ENCODE data around the gene BICDL1. TPM values are rescaled to one million over a fixed set of nuclear protein-coding genes. Genes with fewer than 3 reads are reported as not detected.

The BICDL1 gene
- total RNA-seq, 2 donors from 2014 or later: 5.9 to 6.2 TPM

GRCh38 chr12:120137833-120138232 is 148.8 kb downstream of the BICDL1 start:
- ATAC-seq: no peak
- TF ChIP-seq CTCF (IDR thresholded peaks at IDR 0.05) (no peak), POLR2A (IDR thresholded peaks at IDR 0.05) (no peak)
- DNase-seq: no peak
- peaks cover 36 to 85% of the 10 kb centered on the region in 2 donors for H3K36me3 ChIP-seq (replicated peaks in 1 of 2; ENCODE audit: insufficient read depth in 1 of 2, low read depth in 2 of 2)
- no peaks in the 10 kb centered on the region for H3K4me1 ChIP-seq
- H3K4me3 ChIP-seq: no peak overlapping the region
- WGBS, 2 donors: 81 to 85% methylated on average over 11 of the region's 11 CpGs
- H3K27ac ChIP-seq: no peak overlapping the region
- H3K27me3 ChIP-seq: no peaks in the 10 kb centered on the region
- H3K9me3 ChIP-seq: no peaks in the 10 kb centered on the region
- intact Hi-C loops (cut with DNase I): no loop called here

- no peaks in the 10 kb centered on the region for H3K4me1 ChIP-seq
- H3K9me3 ChIP-seq: no peaks in the 10 kb centered on the region
- H3K4me3 ChIP-seq: no peak overlapping the region
- ATAC-seq (no peak), DNase-seq (no peak)
- H3K27me3 ChIP-seq: no peaks in the 10 kb centered on the region
- 87 to 96% methylated on average over 8 to 9 of the region's 9 CpGs for WGBS, 2 donors
- H3K36me3 ChIP-seq (replicated peaks in 1 of 2; ENCODE audit: insufficient read depth in 1 of 2, low read depth in 2 of 2): peaks cover 34 to 80% of the 10 kb centered on the region in 2 donors
- intact Hi-C loops (cut with DNase I): no loop called here
- TF ChIP-seq POLR2A (IDR thresholded peaks at IDR 0.05) (no peak), CTCF (IDR thresholded peaks at IDR 0.05) (no peak)
- H3K27ac ChIP-seq: no peak overlapping the region
Observed at GRCh38 chr12:120138366-120138765, 149.3 kb downstream of the BICDL1 start.

- no peaks in the 10 kb centered on the region for H3K27me3 ChIP-seq
- ATAC-seq (no peak), DNase-seq (no peak)
- H3K27ac ChIP-seq: no peak overlapping the region
- intact Hi-C loops (cut with DNase I): no loop called here
- no peaks in the 10 kb centered on the region for H3K9me3 ChIP-seq
- no peak overlapping the region for H3K4me3 ChIP-seq
- H3K4me1 ChIP-seq: no peaks in the 10 kb centered on the region
- H3K36me3 ChIP-seq (replicated peaks in 1 of 2; ENCODE audit: insufficient read depth in 1 of 2, low read depth in 2 of 2): peaks cover 40 to 80% of the 10 kb centered on the region in 2 donors
- WGBS, 2 donors: 81 to 84% methylated on average over 5 of the region's 5 CpGs
- no peak for TF ChIP-seq CTCF (IDR thresholded peaks at IDR 0.05)
- TF ChIP-seq POLR2A (IDR thresholded peaks at IDR 0.05): no peak
Observed at GRCh38 chr12:120139958-120140357, 150.9 kb downstream of the BICDL1 start.

GRCh38 chr12:120140603-120141002 is 151.6 kb downstream of the BICDL1 start:
- WGBS, 2 donors: 95 to 100% methylated on average over 2 to 9 of the region's 9 CpGs
- DNase-seq (no peak), ATAC-seq (no peak)
- Histone ChIP-seq H3K4me3 (no peak overlapping the region), H3K9me3 (no peaks in the 10 kb centered on the region), H3K27me3 (no peaks in the 10 kb centered on the region), H3K36me3 (replicated peaks in 1 of 2; ENCODE audit: insufficient read depth in 1 of 2, low read depth in 2 of 2) (peaks cover 40 to 78% of the 10 kb centered on the region in 2 donors), H3K27ac (no peak overlapping the region), H3K4me1 (no peaks in the 10 kb centered on the region)
- TF ChIP-seq CTCF (IDR thresholded peaks at IDR 0.05): no peak
- intact Hi-C loops (cut with DNase I): no loop called here

- Histone ChIP-seq H3K36me3 (replicated peaks in 1 of 2; ENCODE audit: insufficient read depth in 1 of 2, low read depth in 2 of 2) (peaks cover 40 to 74% of the 10 kb centered on the region in 2 donors), H3K27ac (no peak overlapping the region), H3K27me3 (no peaks in the 10 kb centered on the region), H3K4me1 (no peaks in the 10 kb centered on the region), H3K9me3 (no peaks in the 10 kb centered on the region), H3K4me3 (no peak overlapping the region)
- TF ChIP-seq CTCF (IDR thresholded peaks at IDR 0.05): no peak
- no peak for TF ChIP-seq POLR2A (IDR thresholded peaks at IDR 0.05)
- ATAC-seq: no peak
- no peak for DNase-seq
- 96 to 97% methylated on average over 6 of the region's 6 CpGs for WGBS, 2 donors
- intact Hi-C loops (cut with DNase I): no loop called here
Observed at GRCh38 chr12:120141336-120141735, 152.3 kb downstream of the BICDL1 start.
